ENCODE data around the gene GTPBP3. TPM values are rescaled to one million over a fixed set of nuclear protein-coding genes. Genes with fewer than 3 reads are reported as not detected.

The GTPBP3 gene
- total and polyA plus RNA-seq, 9 of the 15 experiments (the other 6 are each of a cell fraction or from before 2014, with no cell fraction given): 4.9 to 124 (median 22.6) TPM

DNA sequence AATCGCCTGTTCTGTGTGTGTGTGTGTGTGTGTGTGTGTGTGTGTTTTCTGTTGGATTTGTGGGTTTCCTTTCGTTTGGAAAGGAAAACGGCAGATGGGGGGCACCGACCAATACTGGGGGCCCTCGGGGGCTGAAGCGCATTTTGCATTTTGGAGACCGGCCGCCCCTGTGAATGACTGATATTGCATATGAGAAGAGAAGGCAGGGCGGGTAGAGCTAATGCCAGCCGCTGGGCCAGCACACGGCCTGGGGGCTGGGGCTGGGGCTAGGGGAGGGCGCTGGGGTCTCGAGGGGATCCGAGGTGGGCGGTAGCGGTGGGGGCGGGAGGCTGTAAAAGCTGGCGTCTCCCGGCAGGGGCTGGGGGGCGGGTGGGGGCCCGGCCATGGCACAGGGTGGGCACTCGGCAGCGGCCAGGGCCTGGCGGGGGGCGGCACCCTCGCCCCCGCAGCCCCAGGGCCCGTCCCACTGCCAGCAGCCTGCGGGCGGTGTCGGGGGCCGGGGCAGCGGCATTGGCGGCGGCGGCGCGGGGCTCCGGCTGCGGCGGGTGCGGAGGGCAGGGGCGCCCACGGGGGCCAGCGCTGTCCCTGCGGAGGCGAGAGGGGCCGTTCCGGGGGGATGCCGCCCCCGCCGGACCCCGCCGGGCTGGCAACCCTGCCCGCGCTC, 13.9 kb upstream of the GTPBP3 start:
- in situ Hi-C loops (cut with MboI): no loop called here
- peaks cover 43% of the 10 kb centered on the region for H3K36me3 ChIP-seq (ENCODE audit: control insufficient read depth, insufficient read depth, low read length)

More for the DNA sequence above, 13.9 kb upstream of the GTPBP3 start:
- 85% methylated on average over 11 of the region's 56 CpGs for WGBS (ENCODE audit: insufficient coverage, low coverage, missing lambda C conversion rate)
- Histone ChIP-seq H2AFZ (ENCODE audit: low read depth, low read length) (no peak overlapping the region), H3K79me2 (ENCODE audit: control insufficient read depth, insufficient read depth, low read length) (no peaks in the 10 kb centered on the region), H3K9me1 (ENCODE audit: control insufficient read depth, insufficient read depth, low read length) (peaks cover 4% of the 10 kb centered on the region), H3K4me3 (no peak overlapping the region), H3K4me1 (replicated peaks in 1 of 2; ENCODE audit: control insufficient read depth in 2 of 2, insufficient read depth in 2 of 2, low read length in 2 of 2) (peaks cover 3 to 42% of the 10 kb centered on the region in 2 experiments; a peak in 4 of 5 replicates), H3K9me3 (replicated peaks; ENCODE audit: control insufficient read depth, insufficient read depth, low read depth, low read length) (no peaks in the 10 kb centered on the region), H3K27ac (ENCODE audit: extremely low read depth, low read depth, low read length) (no peak overlapping the region), H3K9ac (ENCODE audit: insufficient read depth in 1 of 2, low read depth in 2 of 2, low read length in 2 of 2) (no peak overlapping the region), H4K20me1 (replicated peaks; ENCODE audit: control insufficient read depth, insufficient read depth, low read length) (no peaks in the 10 kb centered on the region; the same call in 1 of the 2 replicates), H3K27me3 (ENCODE audit: control insufficient read depth in 2 of 2, insufficient read depth in 2 of 2, low read length in 2 of 2) (no peaks in the 10 kb centered on the region), H3K4me2 (ENCODE audit: insufficient read depth, low read length) (no peak overlapping the region)
- ChIA-PET CTCF (ENCODE audit: low intra/inter-chr PET ratio) (no interaction called here), POLR2A (interaction anchor here (0.7 to 6.9 kb wide), 2 partner anchors 11 to 68 kb away, joined by 4 to 41 read pairs; partner anchors contain the start of gene ANO8)
- BruUV-seq (replicated peaks): no TSS peak
- intact Hi-C loops (cut with micrococcal nuclease): no loop called here
- ATAC-seq (no peak), FAIRE-seq (no peak), DNase-seq (ENCODE audit: extremely low read depth in 1 of 4, low spot score in 3 of 4) (peak in 1 of 4 experiments; percentile 13)
- TF ChIP-seq, protein P1, sequence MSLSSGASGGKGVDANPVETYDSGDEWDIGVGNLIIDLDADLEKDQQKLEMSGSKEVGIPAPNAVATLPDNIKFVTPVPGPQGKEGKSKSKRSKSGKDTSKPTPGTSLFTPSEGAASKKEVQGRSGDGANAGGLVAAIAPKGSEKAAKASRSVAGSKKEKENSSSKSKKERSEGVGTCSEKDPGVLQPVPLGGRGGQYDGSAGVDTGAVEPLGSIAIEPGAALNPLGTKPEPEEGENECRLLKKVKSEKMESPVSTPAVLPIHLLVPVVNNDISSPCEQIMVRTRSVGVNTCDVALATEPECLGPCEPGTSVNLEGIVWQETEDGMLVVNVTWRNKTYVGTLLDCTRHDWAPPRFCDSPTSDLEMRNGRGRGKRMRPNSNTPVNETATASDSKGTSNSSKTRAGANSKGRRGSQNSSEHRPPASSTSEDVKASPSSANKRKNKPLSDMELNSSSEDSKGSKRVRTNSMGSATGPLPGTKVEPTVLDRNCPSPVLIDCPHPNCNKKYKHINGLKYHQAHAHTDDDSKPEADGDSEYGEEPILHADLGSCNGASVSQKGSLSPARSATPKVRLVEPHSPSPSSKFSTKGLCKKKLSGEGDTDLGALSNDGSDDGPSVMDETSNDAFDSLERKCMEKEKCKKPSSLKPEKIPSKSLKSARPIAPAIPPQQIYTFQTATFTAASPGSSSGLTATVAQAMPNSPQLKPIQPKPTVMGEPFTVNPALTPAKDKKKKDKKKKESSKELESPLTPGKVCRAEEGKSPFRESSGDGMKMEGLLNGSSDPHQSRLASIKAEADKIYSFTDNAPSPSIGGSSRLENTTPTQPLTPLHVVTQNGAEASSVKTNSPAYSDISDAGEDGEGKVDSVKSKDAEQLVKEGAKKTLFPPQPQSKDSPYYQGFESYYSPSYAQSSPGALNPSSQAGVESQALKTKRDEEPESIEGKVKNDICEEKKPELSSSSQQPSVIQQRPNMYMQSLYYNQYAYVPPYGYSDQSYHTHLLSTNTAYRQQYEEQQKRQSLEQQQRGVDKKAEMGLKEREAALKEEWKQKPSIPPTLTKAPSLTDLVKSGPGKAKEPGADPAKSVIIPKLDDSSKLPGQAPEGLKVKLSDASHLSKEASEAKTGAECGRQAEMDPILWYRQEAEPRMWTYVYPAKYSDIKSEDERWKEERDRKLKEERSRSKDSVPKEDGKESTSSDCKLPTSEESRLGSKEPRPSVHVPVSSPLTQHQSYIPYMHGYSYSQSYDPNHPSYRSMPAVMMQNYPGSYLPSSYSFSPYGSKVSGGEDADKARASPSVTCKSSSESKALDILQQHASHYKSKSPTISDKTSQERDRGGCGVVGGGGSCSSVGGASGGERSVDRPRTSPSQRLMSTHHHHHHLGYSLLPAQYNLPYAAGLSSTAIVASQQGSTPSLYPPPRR (CRISPR knock-in tag; IDR thresholded peaks at IDR 0.05; ENCODE audit: borderline replicate concordance): no peak
- TF ChIP-seq, protein P2, sequence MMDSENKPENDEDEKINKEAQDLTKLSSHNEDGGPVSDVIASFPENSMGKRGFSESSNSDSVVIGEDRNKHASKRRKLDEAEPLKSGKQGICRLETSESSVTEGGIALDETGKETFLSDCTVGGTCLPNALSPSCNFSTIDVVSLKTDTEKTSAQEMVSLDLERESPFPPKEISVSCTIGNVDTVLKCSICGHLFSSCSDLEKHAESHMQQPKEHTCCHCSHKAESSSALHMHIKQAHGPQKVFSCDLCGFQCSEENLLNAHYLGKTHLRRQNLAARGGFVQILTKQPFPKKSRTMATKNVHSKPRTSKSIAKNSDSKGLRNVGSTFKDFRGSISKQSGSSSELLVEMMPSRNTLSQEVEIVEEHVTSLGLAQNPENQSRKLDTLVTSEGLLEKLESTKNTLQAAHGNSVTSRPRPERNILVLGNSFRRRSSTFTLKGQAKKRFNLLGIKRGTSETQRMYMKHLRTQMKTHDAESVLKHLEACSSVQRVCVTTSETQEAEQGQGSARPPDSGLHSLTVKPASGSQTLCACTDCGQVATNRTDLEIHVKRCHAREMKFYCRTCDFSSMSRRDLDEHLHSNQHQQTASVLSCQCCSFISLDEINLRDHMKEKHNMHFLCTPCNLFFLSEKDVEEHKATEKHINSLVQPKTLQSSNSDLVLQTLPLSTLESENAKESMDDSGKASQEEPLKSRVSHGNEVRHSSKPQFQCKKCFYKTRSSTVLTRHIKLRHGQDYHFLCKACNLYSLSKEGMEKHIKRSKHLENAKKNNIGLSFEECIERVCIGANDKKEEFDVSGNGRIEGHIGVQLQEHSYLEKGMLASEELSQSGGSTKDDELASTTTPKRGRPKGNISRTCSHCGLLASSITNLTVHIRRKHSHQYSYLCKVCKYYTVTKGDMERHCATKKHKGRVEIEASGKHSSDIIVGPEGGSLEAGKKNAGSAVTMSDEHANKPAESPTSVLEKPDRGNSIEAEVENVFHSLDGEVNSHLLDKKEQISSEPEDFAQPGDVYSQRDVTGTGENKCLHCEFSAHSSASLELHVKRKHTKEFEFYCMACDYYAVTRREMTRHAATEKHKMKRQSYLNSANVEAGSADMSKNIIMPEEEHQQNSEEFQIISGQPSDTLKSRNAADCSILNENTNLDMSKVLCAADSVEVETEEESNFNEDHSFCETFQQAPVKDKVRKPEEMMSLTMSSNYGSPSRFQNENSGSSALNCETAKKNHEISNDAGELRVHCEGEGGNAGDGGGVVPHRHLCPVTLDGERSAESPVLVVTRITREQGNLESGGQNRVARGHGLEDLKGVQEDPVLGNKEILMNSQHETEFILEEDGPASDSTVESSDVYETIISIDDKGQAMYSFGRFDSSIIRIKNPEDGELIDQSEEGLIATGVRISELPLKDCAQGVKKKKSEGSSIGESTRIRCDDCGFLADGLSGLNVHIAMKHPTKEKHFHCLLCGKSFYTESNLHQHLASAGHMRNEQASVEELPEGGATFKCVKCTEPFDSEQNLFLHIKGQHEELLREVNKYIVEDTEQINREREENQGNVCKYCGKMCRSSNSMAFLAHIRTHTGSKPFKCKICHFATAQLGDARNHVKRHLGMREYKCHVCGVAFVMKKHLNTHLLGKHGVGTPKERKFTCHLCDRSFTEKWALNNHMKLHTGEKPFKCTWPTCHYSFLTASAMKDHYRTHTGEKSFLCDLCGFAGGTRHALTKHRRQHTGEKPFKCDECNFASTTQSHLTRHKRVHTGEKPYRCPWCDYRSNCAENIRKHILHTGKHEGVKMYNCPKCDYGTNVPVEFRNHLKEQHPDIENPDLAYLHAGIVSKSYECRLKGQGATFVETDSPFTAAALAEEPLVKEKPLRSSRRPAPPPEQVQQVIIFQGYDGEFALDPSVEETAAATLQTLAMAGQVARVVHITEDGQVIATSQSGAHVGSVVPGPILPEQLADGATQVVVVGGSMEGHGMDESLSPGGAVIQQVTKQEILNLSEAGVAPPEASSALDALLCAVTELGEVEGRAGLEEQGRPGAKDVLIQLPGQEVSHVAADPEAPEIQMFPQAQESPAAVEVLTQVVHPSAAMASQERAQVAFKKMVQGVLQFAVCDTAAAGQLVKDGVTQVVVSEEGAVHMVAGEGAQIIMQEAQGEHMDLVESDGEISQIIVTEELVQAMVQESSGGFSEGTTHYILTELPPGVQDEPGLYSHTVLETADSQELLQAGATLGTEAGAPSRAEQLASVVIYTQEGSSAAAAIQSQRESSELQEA (IDR thresholded peaks at IDR 0.05; ENCODE audit: low read depth): no peak
- TF ChIP-seq SAFB2 (IDR thresholded peaks at IDR 0.05; ENCODE audit: borderline replicate concordance, low read depth, low read length, severe bottlenecking) (no peak), DNMT1 (IDR thresholded peaks at IDR 0.05) (no peak), MECOM (CRISPR knock-in tag; IDR thresholded peaks at IDR 0.05) (no peak)
